GM21526 (cell line): ENCODE data around the gene BACE2.

Source experiments
- ATAC-seq: cut with Tn5 transposase; IDR thresholded peaks from one replicate; pipeline ENCODE4 v1.9.1; 2021; ENCODE audit warnings: moderate library complexity; ENCODE audit not compliant: unreplicated experiment, low FRiP score

BACE2 gene

GRCh38 chr21:41209016-41209619, 41.2 kb downstream of the BACE2 start:
- ATAC-seq, result no peak

GRCh38 chr21:41210426-41211059, 42.6 kb downstream of the BACE2 start:
- ATAC-seq, result no peak

DNA sequence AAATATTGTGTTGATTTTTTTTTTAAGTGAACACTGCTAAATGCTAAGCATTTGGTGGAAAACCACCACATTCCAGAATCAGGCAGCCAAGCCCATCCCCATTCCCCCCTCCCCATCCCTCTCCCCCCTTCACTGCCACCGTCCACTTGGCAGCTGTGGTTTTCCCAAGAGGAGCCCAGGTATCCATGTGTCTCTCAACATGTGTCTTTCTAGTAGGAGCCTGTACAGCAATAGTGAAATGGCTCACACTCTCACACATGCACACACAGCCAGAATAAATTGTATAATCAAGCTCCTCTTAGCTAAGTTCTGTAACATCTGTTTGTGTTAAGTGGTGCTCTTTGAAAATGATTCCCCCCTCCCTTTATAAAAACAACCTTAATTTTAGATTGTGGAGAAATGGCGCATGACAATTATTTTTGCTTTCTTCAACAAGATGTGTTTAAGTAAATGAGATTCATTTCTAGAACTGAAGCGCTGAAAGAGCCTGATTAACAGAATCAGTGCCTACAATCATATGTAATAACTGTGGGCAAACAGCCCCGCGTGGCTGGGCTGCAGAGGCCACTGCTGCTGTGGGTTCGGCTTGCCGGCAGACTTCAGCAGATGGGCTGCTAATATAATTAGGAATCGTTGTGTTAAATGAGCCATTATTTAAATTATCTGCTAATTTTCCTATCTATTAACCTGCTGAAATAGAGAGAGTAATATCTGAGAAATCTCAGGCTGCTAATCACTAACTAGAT, 43.3 kb downstream of the BACE2 start:
- ATAC-seq, result no peak

DNA sequence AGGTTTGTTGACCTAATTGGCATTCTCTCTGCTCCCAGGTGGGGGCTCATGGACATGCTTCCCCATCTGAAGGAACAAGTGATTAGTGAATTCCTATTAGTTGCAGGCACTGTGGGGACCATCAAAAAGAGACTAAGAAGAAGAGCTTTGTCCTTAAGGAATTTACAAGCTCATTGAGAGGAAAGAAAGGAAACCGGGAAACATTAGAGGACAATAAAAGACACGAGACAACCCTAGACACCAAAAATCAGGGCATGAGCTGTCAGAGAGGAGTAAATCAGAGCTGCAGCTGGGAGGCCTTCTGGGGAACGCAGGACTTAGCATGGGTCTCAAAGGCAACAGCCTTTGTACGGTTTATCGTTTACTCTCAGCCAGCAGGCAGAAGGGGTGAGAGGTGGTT, 45.1 kb downstream of the BACE2 start:
- no peak for ATAC-seq

- no peak for ATAC-seq
These were observed 48.0 kb downstream of the BACE2 start for GRCh38 chr21:41215856-41216408.

- no peak for ATAC-seq
These were observed 48.5 kb downstream of the BACE2 start for GRCh38 chr21:41216486-41216885.

DNA sequence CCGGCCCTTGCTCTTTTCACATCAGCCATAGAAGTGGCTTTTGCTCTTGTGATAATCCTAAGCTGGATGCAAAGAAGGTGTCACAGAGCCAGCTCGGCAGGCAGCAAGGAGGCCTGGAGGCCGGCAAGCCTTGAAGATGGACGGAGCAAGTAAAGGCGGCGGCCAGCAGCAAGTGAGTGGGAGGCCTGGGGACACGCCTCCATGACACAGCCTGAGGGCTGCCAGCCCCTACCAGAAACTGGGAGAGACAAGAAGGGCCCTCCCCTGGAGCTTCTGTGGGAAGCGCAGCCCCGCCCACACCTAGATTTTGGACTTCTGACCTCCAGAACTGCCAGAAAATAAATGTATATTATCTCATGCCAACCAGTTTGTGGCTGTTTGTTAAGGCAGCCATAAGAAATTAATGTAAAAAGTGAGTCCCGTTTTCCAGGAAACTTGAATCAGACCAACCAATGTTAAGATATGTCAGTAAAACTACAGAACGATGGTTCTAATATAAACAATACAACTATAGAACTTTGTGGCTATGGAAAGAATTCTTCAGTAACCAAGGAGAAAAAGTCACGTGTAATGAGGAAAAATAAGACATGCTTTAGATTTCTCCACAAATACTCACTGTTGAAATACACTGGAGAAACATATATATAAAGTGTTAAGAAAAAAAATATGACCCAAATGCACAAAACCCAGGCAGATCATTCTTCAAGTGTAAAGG, 49.9 kb downstream of the BACE2 start:
- ATAC-seq, result no peak

- no peak for ATAC-seq
These were observed 51.7 kb downstream of the BACE2 start for GRCh38 chr21:41219498-41220207.

DNA sequence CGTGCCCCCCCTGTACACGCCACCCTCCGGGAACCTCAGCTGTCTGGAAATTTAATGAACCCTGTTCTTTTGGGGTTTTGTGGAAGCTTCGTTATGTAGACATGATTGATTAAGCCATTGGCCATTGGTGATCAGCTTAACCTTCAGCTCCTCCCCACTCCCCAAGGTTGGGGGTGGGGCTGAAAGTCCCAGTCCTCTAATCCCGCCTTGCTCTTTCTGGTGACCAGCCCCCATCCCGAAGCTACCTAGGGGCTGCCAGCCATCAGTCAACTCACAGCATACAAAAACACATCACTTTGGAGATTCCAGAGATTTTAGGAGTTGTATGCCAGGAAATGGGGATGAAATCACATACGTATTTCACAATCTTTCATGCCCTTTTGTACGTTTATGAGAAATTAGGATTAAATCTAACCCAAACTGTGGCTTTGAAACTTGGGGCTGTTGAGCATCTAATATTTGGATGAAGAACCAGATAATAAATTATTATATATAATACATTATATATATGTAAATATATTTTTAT, 52.3 kb downstream of the BACE2 start:
- no peak for ATAC-seq

DNA sequence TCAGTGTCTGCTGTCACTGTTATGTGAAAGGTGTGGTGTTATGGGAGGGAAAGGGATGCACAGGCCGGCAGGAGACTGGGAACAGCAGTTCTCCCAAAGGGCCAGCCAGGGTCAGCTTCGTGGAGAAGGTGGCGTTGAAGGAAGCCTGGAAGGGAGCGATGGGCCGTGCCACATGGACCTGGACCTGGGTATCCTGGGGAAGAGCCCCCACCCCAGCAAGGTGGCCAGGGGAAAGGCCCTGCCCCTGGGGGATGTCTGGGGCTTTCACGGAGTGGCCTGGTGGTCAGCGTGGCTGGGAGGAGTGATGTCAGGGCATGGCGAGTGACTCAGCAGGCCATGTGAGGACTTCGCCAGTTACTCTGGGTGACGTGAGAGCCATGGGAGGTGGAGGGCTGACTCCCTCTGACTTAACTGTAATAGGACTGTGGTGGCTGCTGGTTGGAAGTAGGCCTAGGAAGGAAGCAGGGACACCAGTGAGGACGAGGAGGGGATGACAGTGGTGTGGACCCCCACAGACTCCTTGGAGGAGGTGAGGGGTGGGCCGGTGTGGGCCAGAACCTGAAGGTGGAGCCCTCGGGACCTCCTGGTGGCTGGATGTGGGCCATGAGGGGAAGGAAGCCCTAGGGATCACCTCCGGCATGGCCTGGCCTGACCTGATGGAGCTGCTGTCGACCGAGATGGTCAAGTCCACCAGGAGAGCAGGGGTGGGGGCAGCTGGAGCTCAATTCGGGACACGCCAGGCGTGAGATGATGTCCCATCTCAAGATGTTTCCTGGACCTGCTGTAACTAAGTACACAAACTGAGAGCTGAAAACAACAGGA, 54.5 kb downstream of the BACE2 start:
- no peak for ATAC-seq

- no peak for ATAC-seq
These were observed 58.9 kb downstream of the BACE2 start for GRCh38 chr21:41226853-41227252.

- ATAC-seq, result no peak
These were observed 59.5 kb downstream of the BACE2 start for GRCh38 chr21:41227357-41228005.

DNA sequence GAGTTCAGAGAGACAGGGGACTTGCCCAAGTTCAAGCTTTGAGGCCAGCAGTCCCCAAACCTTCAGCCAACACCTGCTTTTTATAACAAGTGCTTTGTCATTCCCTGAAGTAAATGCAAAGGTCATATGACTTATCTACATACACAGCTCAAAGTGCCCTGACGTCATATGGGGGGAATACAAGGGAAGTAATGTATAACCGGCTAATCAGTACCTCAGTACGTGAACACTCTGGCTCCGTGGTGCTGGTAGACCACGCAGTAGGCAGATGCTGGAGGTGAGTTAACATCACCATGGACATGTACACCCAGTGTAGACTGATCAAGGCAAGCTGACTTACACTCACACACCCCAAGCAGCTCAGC, 60.0 kb downstream of the BACE2 start:
- ATAC-seq, result no peak

DNA sequence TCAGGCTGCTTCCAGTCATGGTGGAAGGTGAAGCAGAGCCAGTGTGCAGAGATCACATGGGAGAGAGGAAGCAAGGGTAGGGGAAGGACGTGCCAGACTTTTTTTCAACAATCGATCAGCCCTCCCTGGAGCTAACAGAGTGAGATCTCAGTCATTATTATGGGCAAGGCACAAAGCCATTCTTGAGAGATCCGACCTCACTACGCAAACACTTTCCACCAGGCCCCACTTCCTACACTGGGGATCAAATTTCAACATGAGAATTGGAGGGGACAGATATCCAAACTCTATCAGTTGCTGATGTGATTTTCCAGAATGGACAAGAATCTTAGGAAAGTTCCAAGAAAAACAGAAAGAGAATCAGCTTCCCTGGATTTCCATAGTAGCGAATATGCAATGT, 60.5 kb downstream of the BACE2 start:
- no peak for ATAC-seq

GRCh38 chr21:41228958-41229357, 61.0 kb downstream of the BACE2 start:
- ATAC-seq, result no peak

DNA sequence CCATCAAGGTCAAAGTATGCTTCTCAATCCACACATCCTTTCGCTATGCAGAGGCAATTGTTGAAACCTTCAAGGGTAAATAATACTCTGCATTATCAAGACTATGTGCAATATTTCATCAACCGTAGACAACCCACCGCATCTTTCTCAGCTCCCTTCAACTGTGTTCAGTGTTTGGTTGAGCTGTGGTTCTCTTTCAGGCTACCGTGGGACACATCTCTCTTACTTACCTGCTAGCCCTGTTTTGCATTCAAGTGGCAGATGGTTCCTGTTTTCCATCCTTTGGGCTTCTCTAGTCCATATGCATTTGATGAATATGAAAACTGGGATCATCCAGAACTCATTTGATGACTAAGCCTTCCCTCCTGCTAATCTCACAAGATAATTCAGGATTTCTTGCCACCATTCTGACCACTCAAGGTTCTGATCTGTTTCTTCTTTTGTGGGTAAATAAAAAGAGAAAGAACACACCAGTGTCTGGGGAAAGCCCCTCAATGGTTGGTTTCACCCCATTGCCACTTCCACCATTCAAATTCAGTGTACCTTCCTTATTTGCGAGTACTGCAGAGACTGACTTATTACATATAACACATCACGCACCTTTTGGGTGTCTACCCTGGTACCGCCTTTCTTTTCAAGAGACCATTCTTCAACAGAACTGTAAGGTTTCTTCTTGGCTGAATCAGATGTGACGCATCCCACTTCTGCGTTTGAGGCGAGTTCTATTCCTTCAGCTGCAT, 61.7 kb downstream of the BACE2 start:
- ATAC-seq, result no peak

DNA sequence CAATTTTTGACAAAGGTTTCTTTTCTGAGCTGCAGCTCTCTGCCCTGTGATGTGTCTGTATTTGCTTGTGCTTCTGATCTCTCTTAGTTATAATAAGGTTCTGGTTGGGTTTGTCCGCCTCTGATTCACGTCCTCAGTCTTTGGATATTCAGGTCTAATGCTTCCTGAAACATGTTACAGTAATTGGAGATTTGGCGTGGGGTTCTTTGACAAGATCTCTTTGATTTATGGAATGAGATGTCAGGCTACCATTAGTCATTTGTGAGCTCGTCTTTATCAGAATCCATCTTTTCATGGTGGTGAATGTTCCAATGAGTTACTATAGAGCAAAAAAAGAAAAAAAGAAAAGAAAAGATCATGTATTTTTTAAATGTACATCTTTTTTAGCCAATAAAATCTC, 62.5 kb downstream of the BACE2 start:
- no peak for ATAC-seq

GRCh38 chr21:41231060-41231459, 63.1 kb downstream of the BACE2 start:
- no peak for ATAC-seq
